ENCODE data around the gene AOX1. TPM values are rescaled to one million over a fixed set of nuclear protein-coding genes. Genes with fewer than 3 reads are reported as not detected.
A peak's percentile ranks its signal among the peaks of the same experiment; 100 is the strongest.
"Not testable (repeated sequence)": the region's sequence is repeated elsewhere in the genome, so short reads cannot be mapped to it uniquely, and the experiment has no call there.

Gene AOX1
- total and polyA plus RNA-seq, 10 of the 15 experiments (the other 5 are each of a cell fraction or from before 2014, with no cell fraction given) = 0.03 to 0.56 (median 0.19) TPM; not detected in 6

GRCh38 chr2:200610217-200610616, 24.4 kb downstream of the AOX1 start:
- H4K20me1 ChIP-seq (ENCODE audit: control insufficient read depth, insufficient read depth); H3K4me1 ChIP-seq (ENCODE audit: control insufficient read depth, insufficient read depth, low read length); H3K4me2 ChIP-seq (ENCODE audit: control insufficient read depth, insufficient read depth); H3K36me3 ChIP-seq (ENCODE audit: control insufficient read depth in 2 of 2, insufficient read depth in 2 of 2, low read length in 1 of 2); in situ Hi-C loops (cut with MboI); H2AFZ ChIP-seq (ENCODE audit: control insufficient read depth, low read depth, low read length); DNase-seq (ENCODE audit: low read depth, low spot score); BruUV-seq (replicated peaks); H3K27ac ChIP-seq (ENCODE audit: control insufficient read depth, insufficient read depth); RAD21 ChIA-PET (ENCODE audit: unreplicated experiment); H3K9me3 ChIP-seq (replicated peaks; ENCODE audit: control insufficient read depth, insufficient read depth, low read length); POLR2A ChIA-PET; intact Hi-C loops (cut with micrococcal nuclease; ENCODE audit: unreplicated experiment); SMC1A ChIA-PET (ENCODE audit: uncharacterized antibody, unreplicated experiment); H3K9ac ChIP-seq (ENCODE audit: control insufficient read depth, insufficient read depth, low read length); H3K27me3 ChIP-seq (replicated peaks in 1 of 2; ENCODE audit: control insufficient read depth in 2 of 2, insufficient read depth in 2 of 2, low read length in 1 of 2); H3K79me2 ChIP-seq (ENCODE audit: control insufficient read depth, insufficient read depth, low read length); FAIRE-seq; H3K4me3 ChIP-seq: not testable (repeated sequence)
- 10% methylated on average over 3 of the region's 3 CpGs for WGBS (ENCODE audit: insufficient coverage, insufficient replicate concordance, low lambda C conversion rate, missing lambda C conversion rate)
- peak; percentile 71 for ATAC-seq
- TF ChIP-seq BHLHE40 (IDR thresholded peaks at IDR 0.05; ENCODE audit: borderline replicate concordance in 1 of 2, low read depth in 2 of 2, low read length in 1 of 2) (peak in 1 of 2 experiments; percentile 21; a peak in 1 of 4 replicates), TCF7 (IDR thresholded peaks at IDR 0.05; ENCODE audit: borderline replicate concordance) (peak; percentile 47; the same call in 1 of the 2 replicates), IRF4 (IDR thresholded peaks at IDR 0.05; ENCODE audit: low read depth, low read length) (peak; percentile 64; the same call in 1 of the 2 replicates), ZNF217 (IDR thresholded peaks at IDR 0.05) (peak; percentile 50; the same call in 1 of the 2 replicates), NFIC (IDR thresholded peaks at IDR 0.05; ENCODE audit: low read depth, low read length) (peak; percentile 59; the same call in 1 of the 2 replicates), POU2F2 (IDR thresholded peaks at IDR 0.05; ENCODE audit: borderline replicate concordance, low read depth, low read length) (peak; percentile 50; the same call in 1 of the 3 replicates), IKZF2 (IDR thresholded peaks at IDR 0.05) (peak in 1 of 2 experiments; percentile 15; a peak in 1 of 4 replicates), SKIL (IDR thresholded peaks at IDR 0.05; ENCODE audit: low read depth, poor library complexity, severe bottlenecking) (peak; percentile 23), JUNB (IDR thresholded peaks at IDR 0.05) (peak; percentile 83), RUNX3 (IDR thresholded peaks at IDR 0.05; ENCODE audit: low read length) (peak; percentile 47)
- CTCF ChIA-PET = interaction anchor here (0.6 kb wide), 1 partner anchor 53 kb away, joined by 3 read pairs; no protein-coding TSS in a partner anchor

Measured in GM12878 (cell line).